Stimulated activated naive CD8-positive, alpha-beta T cell treated with anti-CD3 and anti-CD28 coated beads, Interleukin-15, amount 100 ng/mL, for 72 hours (primary cell): ENCODE data around the gene WFDC13.
"Not testable (repeated sequence)": the region's sequence is repeated elsewhere in the genome, so short reads cannot be mapped to it uniquely, and the experiment has no call there.

ENCODE experiments used
- ATAC-seq: fragments of 150-1000 bp; cut with Tn5 transposase; 2 replicates; pipeline ENCODE4 v1.10.0; 2021; ENCODE audit warnings: mild to moderate bottlenecking, moderate library complexity
- DNase-seq, 2 donors: peaks; one replicate each; pipeline ENCODE4 v3.0.0; 2021 to 2022
- H3K27ac Mint-ChIP-seq, 2 donors: one replicate each; pipeline ENCODE4 v1.8.0; 2022; ENCODE audit warnings: mild to moderate bottlenecking in 2 of 2, mixed read lengths in 2 of 2, moderate library complexity in 2 of 2
- H3K27me3 Mint-ChIP-seq: one replicate; pipeline ENCODE4 v1.8.0; 2022; ENCODE audit warnings: mixed read lengths
- H3K4me1 Mint-ChIP-seq: one replicate; pipeline ENCODE4 v1.8.0; 2022; ENCODE audit warnings: mild to moderate bottlenecking, mixed read lengths
- H3K4me3 Mint-ChIP-seq, 2 donors: one replicate each; pipeline ENCODE4 v1.8.0; 2022; ENCODE audit warnings: mild to moderate bottlenecking in 2 of 2, mixed read lengths in 2 of 2, moderate library complexity in 1 of 2
- H3K9me3 Mint-ChIP-seq, 2 donors: one replicate each; pipeline ENCODE4 v1.8.0; 2022; ENCODE audit warnings: mixed read lengths in 2 of 2

WFDC13 gene, protein sequence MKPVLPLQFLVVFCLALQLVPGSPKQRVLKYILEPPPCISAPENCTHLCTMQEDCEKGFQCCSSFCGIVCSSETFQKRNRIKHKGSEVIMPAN

DNA sequence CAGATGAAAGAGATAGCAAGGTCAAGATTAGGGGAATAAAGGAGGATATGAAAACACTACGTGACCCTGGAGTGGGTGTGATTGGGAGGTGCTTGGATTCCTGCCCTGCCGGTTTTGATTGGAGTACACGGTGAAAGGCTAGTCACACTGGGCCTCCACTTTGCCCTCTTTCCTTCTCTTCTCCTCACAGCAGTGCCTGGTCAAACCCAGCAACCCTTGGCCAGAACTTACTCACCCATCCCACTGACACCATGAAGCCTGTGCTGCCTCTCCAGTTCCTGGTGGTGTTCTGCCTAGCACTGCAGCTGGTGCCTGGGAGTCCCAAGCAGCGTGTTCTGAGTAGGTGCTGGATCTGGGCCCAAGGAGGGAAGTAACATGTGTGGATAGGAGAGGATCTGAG lies at the start of gene WFDC13:
TSS of gene WFDC13 (plus strand) at position 166 of the 400 bp plus-strand sequence. CDS start at position 252, 86 bp downstream.
- ATAC-seq: no peak
- H3K4me3 Mint-ChIP-seq: no peak within 1 kb of the TSS

GRCh38 chr20:45657038-45657437 lies 44.8 kb upstream of the WFDC13 start:
- H3K27me3 Mint-ChIP-seq: peaks cover 34% of the 10 kb centered on the region

More for the DNA sequence above, at the start of gene WFDC13:
- H3K27ac Mint-ChIP-seq: no peak within 1 kb of the TSS
- H3K27me3 Mint-ChIP-seq: peaks cover 24% of the 10 kb centered on the region
- H3K4me1 Mint-ChIP-seq: no peaks in the 10 kb centered on the region
- DNase-seq: no peak
- no peaks in the 10 kb centered on the region for H3K9me3 Mint-ChIP-seq

GRCh38 chr20:45670139-45670538 lies 31.7 kb upstream of the WFDC13 start, which contains the start of gene WFDC11:
Gene WFDC11, minus strand, starts transcription at chr20:45670239. Its CDS starts 19,639 bp downstream, at chr20:45650600.
- H3K4me3 Mint-ChIP-seq: no peak within 1 kb of the TSS
- peaks cover 0 to 11% of the 10 kb centered on the region in 2 donors for H3K9me3 Mint-ChIP-seq
- ATAC-seq (no peak), DNase-seq (no peak)
- no peaks in the 10 kb centered on the region for H3K4me1 Mint-ChIP-seq
- no peak within 1 kb of the TSS for H3K27ac Mint-ChIP-seq
- H3K27me3 Mint-ChIP-seq: peaks cover 47% of the 10 kb centered on the region

More at GRCh38 chr20:45657038-45657437, 44.8 kb upstream of the WFDC13 start:
- ATAC-seq, DNase-seq, H3K4me3 Mint-ChIP-seq, H3K9me3 Mint-ChIP-seq, H3K27ac Mint-ChIP-seq, H3K4me1 Mint-ChIP-seq: not testable (repeated sequence)

GRCh38 chr20:45672765-45673164 lies 29.1 kb upstream of the WFDC13 start:
- DNase-seq: no peak
- no peak for ATAC-seq
- H3K27me3 Mint-ChIP-seq: peaks cover 48% of the 10 kb centered on the region
- no peak overlapping the region for H3K27ac Mint-ChIP-seq
- H3K4me3 Mint-ChIP-seq: no peak overlapping the region
- H3K4me1 Mint-ChIP-seq: no peaks in the 10 kb centered on the region
- peaks cover 11 to 19% of the 10 kb centered on the region in 2 donors for H3K9me3 Mint-ChIP-seq

DNA sequence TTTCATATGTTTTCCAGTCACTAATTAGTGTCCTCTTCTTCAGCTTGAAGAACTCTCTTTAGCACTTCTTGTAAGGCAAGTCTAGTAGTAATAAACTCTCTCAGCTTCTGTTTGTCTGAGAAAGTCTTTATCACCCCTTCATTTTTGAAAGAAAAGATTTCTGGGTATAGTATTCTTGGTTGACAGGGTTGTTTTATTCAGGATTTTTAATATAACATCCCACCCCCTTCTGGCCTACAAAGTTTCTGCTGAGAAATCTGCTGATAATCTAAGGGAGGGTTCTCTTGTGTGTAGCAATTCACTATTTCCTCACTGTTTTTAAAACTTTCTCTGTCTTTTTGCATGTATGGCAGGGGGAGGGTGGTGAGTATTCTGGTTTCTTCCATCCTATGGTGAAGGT lies 22.2 kb upstream of the WFDC13 start:
- no peak overlapping the region for H3K27ac Mint-ChIP-seq
- H3K9me3 Mint-ChIP-seq: peaks cover 28 to 31% of the 10 kb centered on the region in 2 donors
- H3K4me3 Mint-ChIP-seq: no peak overlapping the region
- ATAC-seq (no peak), DNase-seq (no peak)
- H3K27me3 Mint-ChIP-seq: peaks cover 32% of the 10 kb centered on the region
- H3K4me1 Mint-ChIP-seq: no peaks in the 10 kb centered on the region

DNA sequence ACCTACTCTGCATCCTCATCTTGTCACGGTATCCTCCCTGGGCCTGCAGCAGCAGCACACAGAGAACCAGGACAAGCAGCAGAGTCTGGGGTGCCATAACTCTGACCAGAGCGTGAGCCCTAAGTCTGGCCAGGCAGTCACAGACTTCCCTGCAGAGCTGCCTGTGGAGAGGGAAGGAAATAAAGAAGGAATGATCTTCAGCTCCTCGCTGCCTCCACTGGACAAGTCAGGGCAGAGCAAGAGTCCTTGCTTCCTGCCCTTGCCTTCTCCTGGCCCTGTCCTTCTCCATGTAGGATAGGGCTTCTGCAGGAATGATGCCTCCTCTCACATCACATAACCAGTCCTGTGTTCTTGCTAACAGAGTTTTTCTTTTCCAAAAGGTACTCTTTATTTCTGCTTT lies 15.9 kb upstream of the WFDC13 start:
- DNase-seq: no peak
- H3K9me3 Mint-ChIP-seq: peaks cover 0 to 4% of the 10 kb centered on the region in 2 donors
- H3K27ac Mint-ChIP-seq: no peak overlapping the region
- no peak overlapping the region for H3K4me3 Mint-ChIP-seq
- H3K27me3 Mint-ChIP-seq: peaks cover 30% of the 10 kb centered on the region
- H3K4me1 Mint-ChIP-seq: no peaks in the 10 kb centered on the region
- no peak for ATAC-seq

- not testable (repeated sequence) for H3K4me1 Mint-ChIP-seq, ATAC-seq, H3K9me3 Mint-ChIP-seq, H3K27me3 Mint-ChIP-seq, DNase-seq, H3K4me3 Mint-ChIP-seq, H3K27ac Mint-ChIP-seq
Measured at GRCh38 chr20:45693346-45693745, 8.5 kb upstream of the WFDC13 start.

GRCh38 chr20:45695496-45695895 lies 6.3 kb upstream of the WFDC13 start:
- no peak for DNase-seq
- no peaks in the 10 kb centered on the region for H3K9me3 Mint-ChIP-seq
- no peak for ATAC-seq
- no peaks in the 10 kb centered on the region for H3K4me1 Mint-ChIP-seq
- H3K27me3 Mint-ChIP-seq: peaks cover 9% of the 10 kb centered on the region
- H3K4me3 Mint-ChIP-seq: no peak overlapping the region
- no peak overlapping the region for H3K27ac Mint-ChIP-seq

- H3K27me3 Mint-ChIP-seq: peaks cover 21% of the 10 kb centered on the region
- ATAC-seq: no peak
- no peak overlapping the region for H3K27ac Mint-ChIP-seq
- no peak for DNase-seq
- H3K9me3 Mint-ChIP-seq: no peaks in the 10 kb centered on the region
- no peak overlapping the region for H3K4me3 Mint-ChIP-seq
- H3K4me1 Mint-ChIP-seq: no peaks in the 10 kb centered on the region
Measured at GRCh38 chr20:45701104-45701503, 734 bp upstream of the WFDC13 start.

- Mint-ChIP-seq H3K9me3 (no peaks in the 10 kb centered on the region), H3K27me3 (peaks cover 36% of the 10 kb centered on the region), H3K27ac (no peak within 1 kb of the TSS), H3K4me3 (no peak within 1 kb of the TSS), H3K4me1 (no peaks in the 10 kb centered on the region)
- ATAC-seq (no peak), DNase-seq (no peak)
Measured at GRCh38 chr20:45704969-45705637, 3.3 kb downstream of the WFDC13 start, which contains the start of gene WFDC10B. Gene WFDC10B, minus strand, starts transcription at chr20:45705019. Its CDS starts 19,027 bp downstream, at chr20:45685992.

GRCh38 chr20:45716141-45716688 lies 14.4 kb downstream of the WFDC13 start:
- H3K27ac Mint-ChIP-seq, H3K4me3 Mint-ChIP-seq, ATAC-seq, H3K4me1 Mint-ChIP-seq, DNase-seq: not testable (repeated sequence)
- peaks cover 0 to 12% of the 10 kb centered on the region in 2 donors for H3K9me3 Mint-ChIP-seq
- peaks cover 54% of the 10 kb centered on the region for H3K27me3 Mint-ChIP-seq

DNA sequence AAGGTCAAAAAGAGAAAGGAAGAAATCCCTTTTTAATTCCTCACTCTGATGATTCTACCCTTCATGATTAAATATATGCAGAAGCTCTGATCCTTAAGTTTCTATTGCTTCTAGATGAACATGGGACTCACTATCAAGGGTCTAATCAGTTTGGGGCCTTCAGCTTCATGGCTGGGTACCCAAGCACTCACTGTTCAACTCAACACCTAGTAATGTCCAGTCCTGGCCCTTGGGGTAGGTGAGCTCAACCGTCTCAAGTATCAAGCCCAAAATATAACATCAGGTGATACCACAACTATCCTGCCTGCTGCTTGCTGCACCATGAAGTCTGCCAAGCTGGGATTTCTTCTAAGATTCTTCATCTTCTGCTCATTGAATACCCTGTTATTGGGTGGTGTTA lies 20.2 kb downstream of the WFDC13 start, which contains the start of gene SPINT4:
TSS of gene SPINT4 (plus strand) at position 301 of the 400 bp plus-strand sequence. CDS start at position 322, 21 bp downstream.
- H3K9me3 Mint-ChIP-seq: peaks cover 0 to 9% of the 10 kb centered on the region in 2 donors
- peaks cover 65% of the 10 kb centered on the region for H3K27me3 Mint-ChIP-seq
- no peaks in the 10 kb centered on the region for H3K4me1 Mint-ChIP-seq
- ATAC-seq (no peak), DNase-seq (no peak)
- no peak within 1 kb of the TSS for H3K4me3 Mint-ChIP-seq
- no peak within 1 kb of the TSS for H3K27ac Mint-ChIP-seq

GRCh38 chr20:45725134-45725533 lies 23.3 kb downstream of the WFDC13 start:
- no peak for DNase-seq
- H3K27ac Mint-ChIP-seq: no peak overlapping the region
- H3K4me1 Mint-ChIP-seq: no peaks in the 10 kb centered on the region
- H3K27me3 Mint-ChIP-seq: peaks cover 61% of the 10 kb centered on the region
- H3K4me3 Mint-ChIP-seq: no peak overlapping the region
- no peak for ATAC-seq
- no peaks in the 10 kb centered on the region for H3K9me3 Mint-ChIP-seq

GRCh38 chr20:45727044-45727443 lies 25.2 kb downstream of the WFDC13 start:
- Mint-ChIP-seq H3K9me3 (peaks cover 7 to 14% of the 10 kb centered on the region in 2 donors), H3K4me1 (no peaks in the 10 kb centered on the region), H3K27ac (no peak overlapping the region), H3K4me3 (no peak overlapping the region), H3K27me3 (peaks cover 72% of the 10 kb centered on the region)
- peak; percentile 42 for ATAC-seq
- no peak for DNase-seq

- no peak for ATAC-seq
- Mint-ChIP-seq H3K4me3 (no peak overlapping the region), H3K9me3 (peaks cover 17 to 43% of the 10 kb centered on the region in 2 donors), H3K27me3 (peaks cover 66% of the 10 kb centered on the region), H3K4me1 (peaks cover 7% of the 10 kb centered on the region), H3K27ac (no peak overlapping the region)
- no peak for DNase-seq
Measured at GRCh38 chr20:45732199-45732598, 30.4 kb downstream of the WFDC13 start.

DNA sequence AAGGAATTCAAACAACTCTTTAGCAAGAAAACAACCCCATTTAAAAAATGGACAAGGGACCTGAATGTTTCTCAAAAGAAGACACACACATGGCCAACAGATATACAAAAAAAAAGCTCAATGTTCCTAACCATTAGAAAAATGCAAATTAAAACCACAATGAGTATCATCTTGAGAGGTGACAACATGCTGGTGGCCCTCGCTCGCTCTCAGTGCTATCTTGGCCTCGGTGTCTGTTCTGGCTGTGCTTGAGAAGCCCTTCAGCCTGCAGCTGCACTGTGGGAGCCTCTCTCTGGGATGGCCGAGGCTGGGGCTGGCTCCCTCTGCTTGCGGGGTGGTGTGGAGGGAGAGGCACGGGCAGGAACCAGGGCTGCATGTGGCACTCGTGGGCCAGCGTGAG lies 33.7 kb downstream of the WFDC13 start:
- Mint-ChIP-seq H3K27ac (no peak overlapping the region), H3K27me3 (peaks cover 74% of the 10 kb centered on the region), H3K9me3 (peaks cover 17 to 42% of the 10 kb centered on the region in 2 donors), H3K4me3 (no peak overlapping the region), H3K4me1 (peaks cover 7% of the 10 kb centered on the region)
- no peak for ATAC-seq
- no peak for DNase-seq
